Right renal pelvis (tissue), 4 donors: ENCODE results near the gene QRFP. TPM values are rescaled to one million over a fixed set of nuclear protein-coding genes. Genes with fewer than 3 reads are reported as not detected.
"Not testable (repeated sequence)": the region's sequence is repeated elsewhere in the genome, so short reads cannot be mapped to it uniquely, and the experiment has no call there.

ENCODE experiments used
- DNase-seq, 4 donors: peaks; one replicate each; pipeline ENCODE4 v3.0.0-alpha.2; 2013; ENCODE audit warnings: low read depth in 4 of 4, low spot score in 3 of 4, missing footprints in 1 of 4
- polyA plus RNA-seq, 4 donors: library from polyadenylated mRNA; unstranded; fragments of 120-200 nt; gene quantifications; one replicate each; pipeline ENCODE4 v1.2.1, GENCODE V29; 2013; ENCODE audit not compliant: insufficient read length in 4 of 4

The QRFP gene
- polyA plus RNA-seq, 4 donors = 0.27 to 0.38 (median 0.30) TPM

GRCh38 chr9:130858739-130859705 lies 37.6 kb downstream of the QRFP start:
- DNase-seq = no peak

GRCh38 chr9:130857864-130858738 lies 38.5 kb downstream of the QRFP start:
- no peak for DNase-seq

- DNase-seq = no peak
Observed at GRCh38 chr9:130856474-130856873, 40.1 kb downstream of the QRFP start.

GRCh38 chr9:130854835-130855234 lies 41.8 kb downstream of the QRFP start:
- no peak for DNase-seq

GRCh38 chr9:130854092-130854491 lies 42.5 kb downstream of the QRFP start:
- DNase-seq = no peak

GRCh38 chr9:130852801-130853200 lies 43.8 kb downstream of the QRFP start:
- no peak for DNase-seq

- no peak for DNase-seq
Observed at GRCh38 chr9:130849356-130849755, 47.3 kb downstream of the QRFP start.

GRCh38 chr9:130848514-130848913 lies 48.1 kb downstream of the QRFP start:
- not testable (repeated sequence) for DNase-seq

- no peak for DNase-seq
Observed at GRCh38 chr9:130847306-130848217, 49.0 kb downstream of the QRFP start.

GRCh38 chr9:130846487-130847305 lies 49.9 kb downstream of the QRFP start:
- DNase-seq = no peak

- DNase-seq = no peak
Observed at GRCh38 chr9:130845901-130846481, 50.6 kb downstream of the QRFP start.

- no peak for DNase-seq
Observed at GRCh38 chr9:130845254-130845653, 51.4 kb downstream of the QRFP start.

- DNase-seq = no peak
Observed at GRCh38 chr9:130844044-130844451, 52.6 kb downstream of the QRFP start.

- DNase-seq = no peak
Observed at GRCh38 chr9:130843049-130843908, 53.3 kb downstream of the QRFP start.
